Measurements from ENCODE around the gene EEF1A2.

GRCh38 chr20:63519668-63520503 is 21.0 kb upstream of the EEF1A2 start:
- TF ChIP-seq MAX (IDR thresholded peaks at IDR 0.05) (no peak), TAF1 (IDR thresholded peaks at IDR 0.05; ENCODE audit: low read depth) (no peak; the same call in 1 of the 2 replicates), TCF12 (IDR thresholded peaks at IDR 0.05; ENCODE audit: low read depth) (0 out of 2 replicates have a peak, but pooled peaks have one; percentile 16), USF1 (IDR thresholded peaks at IDR 0.05) (no peak)
